ENCODE results near the gene EPHB1.

DNA sequence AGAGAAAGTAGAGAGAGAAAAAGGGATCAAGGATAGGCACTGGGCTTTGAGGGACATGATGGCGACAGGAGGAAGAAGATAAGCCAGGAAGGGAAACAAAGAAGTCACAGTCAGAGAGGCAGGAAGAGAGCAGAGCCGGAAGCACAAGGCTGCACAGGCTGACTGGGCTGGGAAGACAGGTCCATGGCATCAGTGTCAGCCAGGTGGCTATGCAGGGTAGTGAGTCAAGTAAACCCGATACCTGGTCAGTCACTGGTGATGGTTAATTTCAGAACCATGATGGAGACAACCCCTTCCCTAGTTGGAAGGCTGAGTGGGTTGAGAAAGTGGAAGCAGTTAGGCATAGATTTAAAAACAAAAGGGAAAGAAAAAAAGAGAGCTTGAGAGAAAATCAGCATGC is 203.8 kb downstream of the EPHB1 start:
- no peak for TF ChIP-seq POLR2A (IDR thresholded peaks at IDR 0.05)
- no peak for TF ChIP-seq CTCF (IDR thresholded peaks at IDR 0.05)
